Stimulated activated CD8-positive, alpha-beta memory T cell treated with anti-CD3 and anti-CD28 coated beads, Interleukin-2, amount 100 ng/mL, for 1 hour (primary cell): ENCODE results near the gene NOM1.

Source experiments
- DNase-seq, 2 donors: peaks; one replicate each; pipeline ENCODE4 v3.0.0-alpha.2; 2020; ENCODE audit warnings: low read depth in 2 of 2

The NOM1 gene

DNA sequence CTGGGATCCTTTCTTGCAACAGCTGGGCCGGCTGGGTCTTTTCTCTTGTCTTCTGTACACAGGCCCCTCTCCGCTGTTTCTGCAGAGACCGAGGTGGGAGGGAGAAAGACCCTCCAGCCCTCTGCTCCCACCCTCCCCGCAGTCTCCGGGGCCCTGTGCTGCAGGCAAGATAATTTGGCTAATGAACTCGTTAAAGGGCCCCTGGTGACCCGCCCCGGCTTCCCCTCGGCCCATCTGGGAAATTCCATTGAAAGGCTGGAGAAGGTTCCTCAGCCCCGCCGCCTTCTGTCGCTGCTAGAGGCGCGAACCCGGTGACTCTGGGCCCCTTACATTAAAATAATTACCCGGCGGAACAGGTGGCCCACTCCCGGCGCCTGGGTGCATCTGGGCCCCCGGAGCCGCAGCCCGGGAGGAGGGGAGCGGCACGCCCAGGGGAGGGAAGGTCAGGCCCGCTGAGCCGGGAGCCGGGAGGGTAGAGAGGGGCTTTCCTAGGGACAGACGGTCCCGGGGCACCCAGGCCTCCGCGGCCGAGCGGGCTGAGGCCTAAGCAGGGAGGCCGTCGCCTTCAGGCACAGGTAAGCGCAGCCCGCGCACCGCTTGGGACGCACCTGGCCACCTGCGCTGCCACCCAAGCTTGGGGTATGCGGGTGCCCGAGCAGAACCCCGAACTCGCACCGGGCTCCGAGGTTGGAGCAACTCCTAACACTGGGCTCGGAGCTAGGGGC, 68.3 kb downstream of the NOM1 start:
- no peak for DNase-seq

DNA sequence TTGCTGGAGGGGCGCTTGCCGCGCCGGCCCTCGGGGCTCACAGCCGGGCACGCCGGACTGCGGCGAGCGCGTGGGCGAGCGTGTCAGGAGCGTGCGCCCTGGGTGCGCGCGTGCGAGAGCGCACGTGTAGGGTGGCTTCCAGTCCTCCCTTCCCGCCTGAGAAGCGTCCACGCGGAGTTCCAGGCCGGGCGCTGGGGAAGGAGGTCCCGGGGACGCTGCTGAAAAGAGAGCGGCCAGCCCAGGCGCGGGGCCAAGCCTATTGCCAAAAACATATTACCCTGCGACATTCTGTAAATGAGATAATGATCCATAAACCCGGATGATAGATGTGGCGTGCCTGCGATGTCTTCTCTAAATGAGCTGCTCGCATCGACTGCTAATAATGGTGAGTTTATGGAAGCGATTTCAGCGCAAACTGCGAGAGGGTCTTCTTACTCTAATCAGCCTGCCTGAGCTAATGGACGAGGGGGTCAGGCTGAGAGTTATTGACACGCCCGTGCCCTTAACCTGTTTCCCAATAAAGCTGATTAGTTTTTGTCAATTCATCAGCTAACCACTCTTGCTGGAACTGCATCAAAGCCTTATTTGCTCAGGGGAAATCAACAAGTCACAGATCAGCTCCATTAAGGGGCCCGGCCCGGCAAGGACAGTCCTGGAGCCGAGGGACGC, 69.0 kb downstream of the NOM1 start:
- DNase-seq: no peak

DNA sequence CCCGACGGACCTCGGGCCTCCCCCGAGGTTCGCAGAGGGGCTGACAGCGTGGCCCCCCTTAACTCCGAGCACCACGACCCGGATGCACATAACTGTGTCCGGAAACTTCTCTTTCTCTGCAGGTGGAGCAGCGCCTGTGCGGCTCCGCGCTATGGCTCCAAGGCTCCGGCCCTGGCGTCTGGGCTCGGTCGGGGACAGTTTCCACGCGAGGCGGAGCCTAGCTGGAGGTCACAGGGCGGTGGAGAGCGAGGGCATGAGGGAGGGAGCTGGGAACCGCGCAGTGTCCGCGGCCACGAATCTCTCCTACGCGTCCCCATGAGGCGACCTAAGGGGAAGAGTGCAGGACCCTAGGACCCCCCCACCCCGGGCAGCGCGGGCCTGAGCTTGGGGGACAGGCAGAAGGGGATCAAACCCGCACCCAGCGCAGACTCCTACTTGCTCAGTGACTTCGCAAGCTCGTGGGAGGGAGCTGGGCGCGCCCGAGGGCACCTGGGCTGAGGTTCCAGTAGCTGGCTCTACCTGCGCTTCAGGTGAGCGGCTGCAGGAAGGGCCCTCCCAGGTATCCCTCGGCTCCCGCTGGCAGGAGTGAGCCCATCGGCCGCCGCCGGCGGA, 69.6 kb downstream of the NOM1 start:
- no peak for DNase-seq

DNA sequence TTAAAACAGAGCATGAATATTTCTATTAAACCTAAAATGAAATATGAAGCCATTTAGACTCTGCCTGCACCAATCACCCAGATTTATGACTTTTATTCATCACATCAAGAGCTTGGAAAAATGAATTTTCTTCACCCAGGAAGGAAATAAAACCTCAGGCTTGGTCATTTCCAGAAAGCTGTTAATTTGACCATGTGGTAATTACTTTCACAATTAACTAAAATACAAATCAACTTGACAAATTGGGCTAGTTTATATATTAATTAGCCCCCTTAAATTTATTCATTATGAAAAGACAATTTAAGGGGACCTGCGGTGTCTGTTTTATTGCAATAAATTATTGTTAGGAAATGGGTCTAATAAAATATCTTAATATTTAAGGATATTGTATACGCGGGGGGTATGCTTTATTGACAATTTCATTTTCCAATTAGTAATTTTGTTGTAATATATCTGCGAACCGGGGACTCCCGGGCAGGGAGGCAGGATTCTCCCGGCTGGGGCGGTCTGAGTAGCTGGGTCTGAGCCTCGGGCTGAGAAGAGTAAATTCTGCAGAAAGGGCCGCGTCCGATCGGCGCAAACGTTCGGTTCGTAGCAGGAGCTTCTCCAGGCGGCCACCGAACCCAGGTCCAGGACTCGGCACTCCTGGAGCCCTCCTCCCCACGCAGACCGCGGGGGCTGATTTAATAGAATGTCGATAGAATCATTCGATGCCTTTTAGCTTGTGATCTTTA, 70.4 kb downstream of the NOM1 start:
- DNase-seq: no peak

DNA sequence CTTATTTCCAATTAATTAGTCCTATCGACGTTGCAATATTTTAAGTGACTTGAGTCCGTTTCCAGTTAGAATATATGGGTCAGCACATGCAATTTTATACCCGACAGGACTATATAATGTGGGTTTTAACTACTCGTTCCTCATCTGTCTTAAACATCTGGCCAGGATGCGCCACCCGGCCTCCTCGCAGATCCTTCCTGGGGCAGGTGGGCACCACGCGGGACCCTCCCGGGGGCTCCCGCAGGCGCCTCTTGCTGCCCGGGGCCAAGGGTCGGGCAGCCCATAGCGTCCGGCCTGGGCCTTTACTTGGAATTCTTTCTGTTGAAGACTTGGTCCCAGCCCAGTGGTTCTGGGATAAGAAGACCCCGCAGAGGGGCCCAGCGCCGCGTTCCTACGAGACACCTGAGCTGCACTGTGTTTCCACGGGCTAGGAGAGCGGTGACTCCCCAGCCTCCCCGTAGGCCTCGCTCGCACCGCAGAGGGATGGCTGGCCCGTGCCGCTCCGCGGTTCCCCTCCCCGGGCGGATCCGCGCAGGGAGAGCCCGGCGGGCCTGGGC, 71.1 kb downstream of the NOM1 start:
- no peak for DNase-seq

DNA sequence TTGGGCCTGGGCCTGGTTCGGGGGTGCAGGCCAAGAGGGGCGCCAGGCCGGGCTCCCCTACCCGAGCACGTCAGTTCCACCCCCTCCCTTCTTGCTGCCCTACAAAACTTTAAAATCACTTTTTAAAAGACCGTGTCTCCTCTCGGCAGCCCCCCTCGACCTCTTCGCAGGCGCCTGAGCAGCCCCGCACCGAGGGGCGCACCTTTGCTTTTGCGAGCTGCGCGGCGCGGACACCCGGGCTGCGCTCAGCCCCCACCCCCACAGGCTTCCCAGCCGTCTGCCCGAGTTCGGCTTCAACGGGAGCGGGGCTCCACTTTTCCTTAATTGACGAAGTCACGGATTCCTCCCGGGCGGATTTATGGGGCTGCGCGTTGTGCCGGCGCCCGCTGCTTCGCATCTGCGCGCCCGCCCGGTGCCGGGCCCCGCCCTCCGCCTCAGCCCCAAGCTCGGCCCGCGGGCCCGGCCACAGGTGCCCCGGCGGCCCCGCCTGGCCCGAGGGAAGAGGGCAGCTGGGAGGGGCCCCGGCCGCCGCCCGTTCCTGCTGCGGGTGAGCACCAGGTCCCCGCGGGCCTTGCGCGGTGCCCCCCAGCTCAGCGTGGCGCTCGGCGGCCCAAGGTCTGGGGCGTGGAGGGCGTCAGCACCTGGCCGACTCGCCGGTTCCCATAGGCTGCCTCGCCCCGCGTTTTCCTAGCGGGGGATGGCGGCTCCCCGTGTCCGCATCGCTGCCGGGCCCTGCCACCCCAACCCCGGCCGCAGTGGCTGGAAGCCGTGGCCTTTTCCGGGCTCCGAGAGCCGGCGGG, 71.8 kb downstream of the NOM1 start:
- no peak for DNase-seq

DNA sequence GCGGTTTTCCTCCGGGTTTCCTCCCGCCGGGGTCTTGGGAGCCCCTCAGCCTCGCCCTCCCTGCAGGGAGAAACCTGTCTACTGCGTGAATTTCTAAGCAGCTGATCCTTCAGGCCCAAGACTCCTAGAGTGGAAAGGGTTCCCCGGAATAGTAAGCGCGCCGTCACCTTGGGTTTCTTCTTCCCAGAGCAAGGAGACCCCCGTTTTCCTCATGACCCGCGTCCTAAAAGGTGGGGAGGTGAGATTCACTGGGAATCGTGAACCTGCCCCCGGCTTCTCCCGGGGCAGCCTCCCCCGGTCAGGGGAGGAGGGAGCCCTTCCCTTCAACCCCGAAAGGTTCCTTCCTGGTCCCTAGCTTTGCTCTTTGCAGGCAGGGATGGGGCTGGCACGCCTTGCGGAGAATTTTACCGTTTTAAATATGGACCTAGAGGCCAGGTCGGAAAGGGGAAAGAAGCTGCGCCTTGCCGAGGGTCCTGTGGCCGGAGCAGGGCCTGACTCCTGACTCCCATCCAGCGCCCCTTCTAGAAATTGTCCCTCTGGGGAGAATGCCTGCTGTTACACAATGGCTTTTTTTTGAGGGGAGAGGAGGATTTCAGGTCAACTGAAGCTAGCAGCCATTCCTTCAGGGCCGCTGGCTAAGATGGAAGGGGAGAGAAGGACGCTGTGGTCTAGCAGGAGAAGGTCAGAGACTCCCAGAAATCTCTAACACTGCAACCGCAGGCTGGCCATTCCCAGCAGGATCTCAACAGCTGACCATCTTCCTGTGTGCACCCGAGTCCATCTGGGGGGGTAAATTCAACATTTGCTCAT, 72.6 kb downstream of the NOM1 start:
- no peak for DNase-seq
